Measurements from ENCODE around the gene KRT79. TPM values are rescaled to one million over a fixed set of nuclear protein-coding genes. Genes with fewer than 3 reads are reported as not detected.

Gene KRT79
- total RNA-seq, 4 donors from 2014 or later, result not detected

DNA sequence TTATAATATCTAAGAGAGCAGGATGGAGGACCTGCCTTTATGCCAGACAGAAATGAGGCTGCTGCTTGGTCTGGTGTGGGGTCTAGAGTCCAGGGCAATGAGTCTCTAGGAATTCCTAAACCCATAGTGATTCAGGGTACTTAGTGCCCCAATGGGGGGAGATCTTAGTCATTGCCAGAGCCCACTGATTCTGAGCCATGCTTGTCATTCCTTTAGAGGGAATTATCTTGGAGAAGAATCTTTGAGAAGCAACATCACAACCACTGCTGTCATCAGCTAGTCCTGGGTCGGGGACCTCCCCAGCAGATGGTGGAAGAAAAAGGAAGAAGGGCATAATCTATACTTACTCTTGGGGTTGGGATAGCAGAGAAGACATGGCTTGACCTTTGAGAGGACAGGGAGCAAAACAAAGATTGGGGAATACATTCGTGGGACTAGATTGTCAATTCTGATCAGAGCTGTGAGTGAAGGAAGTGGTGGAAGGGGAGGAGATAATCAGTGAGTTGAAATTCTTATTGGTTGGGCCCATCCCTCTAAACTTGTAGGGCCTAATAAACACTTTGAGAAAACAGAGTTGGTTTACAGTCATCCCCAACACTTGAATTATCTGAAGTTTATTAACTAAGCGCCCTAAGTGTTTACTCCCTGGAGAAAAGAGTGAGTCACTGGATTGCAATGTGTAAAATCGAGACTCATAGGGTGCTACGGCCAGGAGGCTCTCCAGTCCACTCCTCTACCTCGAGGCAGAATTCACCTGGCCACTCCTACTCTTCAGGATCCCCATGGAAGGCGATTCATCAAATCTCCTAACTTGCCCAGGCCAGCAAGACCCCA, 35.2 kb downstream of the KRT79 start:
- in situ Hi-C loops (cut with MboI; ENCODE audit: low pct_ligation_motif_present in 1 of 4, low pct_unique_long_range_greater_than_20kb in 1 of 4, low sequenced_read_pairs in 3 of 4) (no loop called here), intact Hi-C loops (cut with DNase I; ENCODE audit: low total_unique reads) (no loop called here)
- H3K4me3 ChIP-seq, result no peak overlapping the region
- no peak overlapping the region for H3K27ac ChIP-seq
- peaks cover 0 to 10% (median 6%) of the 10 kb centered on the region in 4 donors for H3K4me1 ChIP-seq
- WGBS, 2 donors (ENCODE audit: low coverage in 1 of 2), result 34 to 49% methylated on average over 5 to 7 of the region's 7 CpGs
- no peaks in the 10 kb centered on the region for H3K9me3 ChIP-seq
- TF ChIP-seq POLR2AphosphoS5 (IDR thresholded peaks at IDR 0.05) (no peak), EP300 (IDR thresholded peaks at IDR 0.05; ENCODE audit: low read depth) (no peak), POLR2A (IDR thresholded peaks at IDR 0.05) (no peak)
- TF ChIP-seq, protein P1, sequence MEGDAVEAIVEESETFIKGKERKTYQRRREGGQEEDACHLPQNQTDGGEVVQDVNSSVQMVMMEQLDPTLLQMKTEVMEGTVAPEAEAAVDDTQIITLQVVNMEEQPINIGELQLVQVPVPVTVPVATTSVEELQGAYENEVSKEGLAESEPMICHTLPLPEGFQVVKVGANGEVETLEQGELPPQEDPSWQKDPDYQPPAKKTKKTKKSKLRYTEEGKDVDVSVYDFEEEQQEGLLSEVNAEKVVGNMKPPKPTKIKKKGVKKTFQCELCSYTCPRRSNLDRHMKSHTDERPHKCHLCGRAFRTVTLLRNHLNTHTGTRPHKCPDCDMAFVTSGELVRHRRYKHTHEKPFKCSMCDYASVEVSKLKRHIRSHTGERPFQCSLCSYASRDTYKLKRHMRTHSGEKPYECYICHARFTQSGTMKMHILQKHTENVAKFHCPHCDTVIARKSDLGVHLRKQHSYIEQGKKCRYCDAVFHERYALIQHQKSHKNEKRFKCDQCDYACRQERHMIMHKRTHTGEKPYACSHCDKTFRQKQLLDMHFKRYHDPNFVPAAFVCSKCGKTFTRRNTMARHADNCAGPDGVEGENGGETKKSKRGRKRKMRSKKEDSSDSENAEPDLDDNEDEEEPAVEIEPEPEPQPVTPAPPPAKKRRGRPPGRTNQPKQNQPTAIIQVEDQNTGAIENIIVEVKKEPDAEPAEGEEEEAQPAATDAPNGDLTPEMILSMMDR (IDR thresholded peaks at IDR 0.05), result no peak
- no peaks in the 10 kb centered on the region for H3K27me3 ChIP-seq
- DNase-seq, result no peak
- no peaks in the 10 kb centered on the region for H3K36me3 ChIP-seq

DNA sequence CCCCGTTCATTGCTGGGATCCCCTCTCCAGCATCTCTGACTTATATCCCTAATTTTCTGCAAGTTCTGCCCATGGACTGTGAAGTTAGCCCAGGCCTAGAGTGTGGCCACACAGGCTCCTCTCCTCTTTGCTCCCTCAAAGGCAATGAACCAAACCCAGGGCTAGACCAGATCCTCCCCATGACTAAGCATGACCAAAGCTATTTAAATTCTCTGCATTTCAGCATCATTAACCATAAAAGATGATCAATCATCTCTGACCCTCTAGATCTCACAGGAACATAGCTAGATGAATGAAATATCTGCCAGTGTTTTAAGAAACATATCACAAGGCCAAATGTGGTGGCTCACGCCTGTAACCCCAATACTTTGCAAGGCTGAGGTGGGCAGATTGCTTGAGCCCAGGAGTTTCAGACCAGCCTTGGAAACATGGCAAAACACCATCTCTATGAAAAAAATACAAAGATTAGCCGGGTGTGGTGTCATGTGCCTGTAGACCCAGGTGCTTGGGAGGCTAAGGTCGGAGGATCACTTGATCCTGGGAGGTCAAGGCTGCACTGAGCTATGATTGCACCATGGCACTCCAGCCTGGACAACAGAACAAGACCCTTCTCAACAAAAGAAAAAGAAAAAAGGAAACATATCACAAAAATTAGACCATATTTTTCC, 36.0 kb downstream of the KRT79 start:
- in situ Hi-C loops (cut with MboI; ENCODE audit: low pct_ligation_motif_present in 1 of 4, low pct_unique_long_range_greater_than_20kb in 1 of 4, low sequenced_read_pairs in 3 of 4), result no loop called here
- Histone ChIP-seq H3K9me3 (no peaks in the 10 kb centered on the region), H3K27me3 (no peaks in the 10 kb centered on the region), H3K27ac (no peak overlapping the region), H3K36me3 (no peaks in the 10 kb centered on the region), H3K4me3 (no peak overlapping the region), H3K4me1 (peaks cover 0 to 10% (median 6%) of the 10 kb centered on the region in 4 donors)
- intact Hi-C loops (cut with DNase I; ENCODE audit: low total_unique reads), result no loop called here
- 90 to 94% methylated on average over 3 to 4 of the region's 4 CpGs for WGBS, 2 donors (ENCODE audit: low coverage in 1 of 2)
- no peak for DNase-seq
- no peak for TF ChIP-seq EP300 (IDR thresholded peaks at IDR 0.05; ENCODE audit: low read depth)
- TF ChIP-seq, protein P1 (IDR thresholded peaks at IDR 0.05), result no peak
- no peak for TF ChIP-seq POLR2AphosphoS5 (IDR thresholded peaks at IDR 0.05)
- no peak for TF ChIP-seq POLR2A (IDR thresholded peaks at IDR 0.05)

DNA sequence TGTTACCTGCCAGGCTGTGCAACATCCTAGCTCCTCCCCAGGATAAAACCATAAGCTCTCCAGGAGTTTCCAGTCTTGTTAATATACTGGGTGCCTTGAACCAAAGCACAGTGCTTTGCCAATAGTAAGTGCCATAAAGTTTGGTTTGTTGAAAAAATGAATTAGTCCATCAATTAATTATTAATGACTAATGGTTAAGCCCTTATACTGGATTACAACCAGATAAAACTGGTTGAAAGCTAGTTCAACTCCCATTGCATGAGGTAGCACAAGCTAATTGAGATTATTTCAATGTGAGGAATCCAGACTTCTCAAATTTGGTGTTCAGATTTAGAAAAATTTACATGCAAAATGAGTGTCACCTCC, 36.6 kb downstream of the KRT79 start:
- no peak for TF ChIP-seq EP300 (IDR thresholded peaks at IDR 0.05; ENCODE audit: low read depth)
- TF ChIP-seq, protein P1 (IDR thresholded peaks at IDR 0.05), result no peak
- no peak for TF ChIP-seq POLR2A (IDR thresholded peaks at IDR 0.05)
- TF ChIP-seq POLR2AphosphoS5 (IDR thresholded peaks at IDR 0.05), result no peak
- H3K4me3 ChIP-seq, result no peak overlapping the region
- intact Hi-C loops (cut with DNase I; ENCODE audit: low total_unique reads), result no loop called here
- H3K36me3 ChIP-seq, result no peaks in the 10 kb centered on the region
- in situ Hi-C loops (cut with MboI; ENCODE audit: low pct_ligation_motif_present in 1 of 4, low pct_unique_long_range_greater_than_20kb in 1 of 4, low sequenced_read_pairs in 3 of 4), result no loop called here
- H3K27me3 ChIP-seq, result no peaks in the 10 kb centered on the region
- no peak for DNase-seq
- peaks cover 0 to 10% (median 6%) of the 10 kb centered on the region in 4 donors for H3K4me1 ChIP-seq
- H3K9me3 ChIP-seq, result no peaks in the 10 kb centered on the region
- H3K27ac ChIP-seq, result no peak overlapping the region

DNA sequence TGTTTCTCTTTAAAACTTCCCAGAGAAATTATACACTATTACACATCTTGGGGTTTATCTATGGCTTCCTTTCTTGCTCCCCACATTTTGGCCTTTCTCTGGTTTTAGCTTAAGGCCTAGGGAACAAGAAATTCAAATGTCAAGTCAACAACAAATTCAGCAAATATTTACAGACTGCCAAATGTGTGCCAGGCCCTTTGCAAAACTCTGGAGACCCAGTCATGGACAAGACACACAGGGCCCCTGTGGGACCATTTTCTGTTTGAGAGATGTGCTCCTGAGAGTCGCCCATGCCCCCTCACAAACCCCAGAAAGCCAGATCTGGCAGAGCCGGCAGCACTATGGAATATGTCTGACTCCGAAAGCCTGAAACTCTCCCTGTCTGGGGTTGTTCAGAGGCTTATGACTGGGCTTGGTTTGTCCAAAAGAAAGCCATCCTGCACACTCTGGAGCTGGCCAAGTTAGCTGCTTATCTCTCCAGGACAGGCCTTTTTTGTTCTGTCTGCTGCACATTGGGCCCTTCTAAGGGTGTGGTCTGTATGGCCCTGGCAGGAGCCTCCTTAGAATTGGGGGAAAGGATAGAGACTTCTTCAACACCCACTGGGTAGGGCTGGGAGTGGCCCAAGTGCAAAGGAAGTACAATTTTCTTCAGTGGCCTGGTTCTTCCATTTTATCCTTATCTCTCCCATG, 37.1 kb downstream of the KRT79 start:
- intact Hi-C loops (cut with DNase I; ENCODE audit: low total_unique reads) (no loop called here), in situ Hi-C loops (cut with MboI; ENCODE audit: low pct_ligation_motif_present in 1 of 4, low pct_unique_long_range_greater_than_20kb in 1 of 4, low sequenced_read_pairs in 3 of 4) (no loop called here)
- peaks cover 0 to 10% (median 6%) of the 10 kb centered on the region in 4 donors for H3K4me1 ChIP-seq

More for the DNA sequence above, 37.1 kb downstream of the KRT79 start:
- Histone ChIP-seq H3K27ac (no peak overlapping the region), H3K27me3 (no peaks in the 10 kb centered on the region), H3K4me3 (no peak overlapping the region), H3K36me3 (no peaks in the 10 kb centered on the region), H3K9me3 (no peaks in the 10 kb centered on the region)
- DNase-seq, result no peak
- TF ChIP-seq POLR2A (IDR thresholded peaks at IDR 0.05), result no peak
- TF ChIP-seq POLR2AphosphoS5 (IDR thresholded peaks at IDR 0.05), result no peak
- TF ChIP-seq EP300 (IDR thresholded peaks at IDR 0.05; ENCODE audit: low read depth), result no peak
- TF ChIP-seq, protein P1 (IDR thresholded peaks at IDR 0.05), result no peak
- WGBS, 2 donors (ENCODE audit: low coverage in 1 of 2), result 91% methylated on average over 3 of the region's 3 CpGs; no CpG with 5 or more reads in 1 of the 2 donors
